Stimulated activated CD8-positive, alpha-beta memory T cell treated with anti-CD3 and anti-CD28 coated beads, Interleukin-4, amount 100 ng/mL, for 24 hours (primary cell): Measurements from ENCODE around the gene IGFBP6.
A peak's percentile ranks its signal among the peaks of the same experiment; 100 is the strongest.

Source experiments
- DNase-seq: peaks from one replicate; pipeline ENCODE4 v3.0.0-alpha.2; 2020; ENCODE audit warnings: low read depth

The IGFBP6 gene

GRCh38 chr12:53059434-53060063 lies 37.9 kb upstream of the IGFBP6 start:
- DNase-seq, result no peak

GRCh38 chr12:53060064-53060720 lies 37.3 kb upstream of the IGFBP6 start:
- no peak for DNase-seq

- DNase-seq, result no peak
Measured at GRCh38 chr12:53060721-53061276, 36.7 kb upstream of the IGFBP6 start.

DNA sequence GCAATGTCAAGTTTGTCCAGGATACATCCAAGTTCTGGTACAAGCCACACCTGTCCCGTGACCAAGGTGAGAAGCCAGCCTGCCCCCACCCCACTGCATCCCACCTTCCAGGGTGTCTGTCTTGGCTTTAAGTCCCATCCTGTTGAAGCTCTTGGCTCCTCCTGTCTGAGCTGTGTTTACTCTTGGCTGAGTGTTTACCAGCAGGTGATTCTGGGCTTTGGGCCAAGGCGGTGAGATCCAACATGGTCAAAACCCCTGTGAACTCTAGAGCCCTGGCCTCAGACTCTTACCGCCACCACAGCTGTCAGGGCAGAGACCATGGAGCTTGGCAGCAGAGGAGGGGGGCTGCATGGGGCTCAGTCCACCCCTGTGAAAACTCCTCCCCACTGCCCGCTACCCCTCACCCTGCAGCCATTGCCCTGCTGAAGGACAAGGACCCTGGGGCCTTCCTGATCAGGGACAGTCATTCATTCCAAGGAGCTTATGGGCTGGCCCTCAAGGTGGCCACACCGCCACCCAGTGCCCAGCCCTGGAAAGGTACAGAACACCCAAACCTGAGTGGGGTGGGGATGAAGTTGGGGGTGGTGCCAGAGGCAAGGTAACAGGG lies 36.0 kb upstream of the IGFBP6 start:
- DNase-seq, result no peak

DNA sequence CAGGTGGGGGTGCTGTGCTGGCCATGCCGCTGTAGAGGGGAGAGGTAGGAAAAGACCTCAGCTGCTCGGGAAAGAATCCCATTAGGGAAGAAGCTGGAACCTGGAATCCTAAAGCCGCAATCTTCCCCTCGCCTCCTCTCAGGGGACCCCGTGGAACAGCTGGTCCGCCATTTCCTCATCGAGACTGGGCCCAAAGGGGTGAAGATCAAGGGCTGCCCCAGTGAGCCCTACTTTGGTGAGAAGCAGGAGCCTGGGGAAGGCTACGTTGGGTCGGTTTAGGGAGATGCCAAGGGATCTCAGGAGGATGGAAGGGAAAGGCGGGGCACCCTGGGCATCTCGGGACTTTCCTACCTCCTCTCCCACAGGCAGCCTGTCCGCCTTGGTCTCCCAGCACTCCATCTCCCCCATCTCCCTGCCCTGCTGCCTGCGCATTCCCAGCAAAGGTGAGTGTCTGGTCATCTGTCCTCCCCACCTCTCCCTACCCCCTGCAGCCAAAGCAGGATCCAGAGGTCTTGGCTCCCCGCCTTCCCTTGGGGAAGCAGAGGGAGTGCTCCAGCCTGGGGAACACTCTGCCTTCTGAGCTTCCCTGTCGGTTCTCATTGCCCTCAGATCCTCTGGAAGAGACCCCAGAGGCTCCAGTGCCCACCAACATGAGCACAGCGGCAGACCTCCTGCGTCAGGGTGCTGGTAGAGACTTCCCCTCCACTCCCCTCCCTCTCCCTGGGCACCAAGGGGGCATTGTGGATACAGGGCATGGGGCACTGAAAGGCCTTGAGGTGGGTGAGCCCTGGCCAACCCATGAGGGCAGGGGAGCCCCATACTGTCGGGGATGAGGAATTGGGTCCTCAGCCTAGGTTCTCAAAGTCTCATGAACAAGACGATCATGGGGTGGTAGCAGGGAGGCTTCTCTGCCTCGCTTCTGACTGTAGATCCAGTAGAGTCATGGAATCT lies 35.2 kb upstream of the IGFBP6 start:
- DNase-seq, result no peak

DNA sequence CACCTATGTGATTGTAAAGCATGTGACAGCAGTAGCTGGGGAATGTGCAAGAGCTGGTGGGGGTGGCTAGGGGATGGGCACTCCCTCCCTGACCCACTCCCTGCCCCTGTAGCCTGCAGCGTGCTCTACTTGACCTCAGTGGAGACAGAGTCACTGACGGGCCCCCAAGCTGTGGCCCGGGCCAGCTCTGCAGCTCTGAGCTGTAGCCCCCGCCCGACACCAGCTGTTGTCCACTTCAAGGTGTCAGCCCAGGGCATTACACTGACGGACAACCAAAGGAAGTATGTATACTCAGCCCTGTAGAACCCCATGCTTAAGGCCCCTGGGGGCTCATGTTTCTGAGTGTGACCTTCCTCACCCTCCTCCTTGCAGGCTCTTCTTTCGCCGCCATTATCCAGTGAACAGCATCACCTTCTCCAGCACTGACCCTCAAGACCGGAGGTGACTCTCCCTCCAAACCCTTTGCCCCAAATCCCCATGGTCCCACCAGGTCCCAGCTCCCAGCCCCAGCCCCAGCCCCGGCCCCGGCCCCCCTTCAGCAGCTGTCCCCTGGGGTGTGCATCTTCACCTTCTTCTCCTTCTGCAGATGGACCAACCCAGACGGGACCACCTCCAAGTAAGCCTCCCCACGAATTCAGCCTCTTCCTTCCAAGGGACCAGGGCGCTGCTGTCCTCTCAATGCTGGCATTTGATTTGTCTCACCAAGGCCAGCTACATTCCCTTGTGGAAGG lies 34.3 kb upstream of the IGFBP6 start:
- DNase-seq, result no peak

- no peak for DNase-seq
Measured at GRCh38 chr12:53063708-53064612, 33.5 kb upstream of the IGFBP6 start.

DNA sequence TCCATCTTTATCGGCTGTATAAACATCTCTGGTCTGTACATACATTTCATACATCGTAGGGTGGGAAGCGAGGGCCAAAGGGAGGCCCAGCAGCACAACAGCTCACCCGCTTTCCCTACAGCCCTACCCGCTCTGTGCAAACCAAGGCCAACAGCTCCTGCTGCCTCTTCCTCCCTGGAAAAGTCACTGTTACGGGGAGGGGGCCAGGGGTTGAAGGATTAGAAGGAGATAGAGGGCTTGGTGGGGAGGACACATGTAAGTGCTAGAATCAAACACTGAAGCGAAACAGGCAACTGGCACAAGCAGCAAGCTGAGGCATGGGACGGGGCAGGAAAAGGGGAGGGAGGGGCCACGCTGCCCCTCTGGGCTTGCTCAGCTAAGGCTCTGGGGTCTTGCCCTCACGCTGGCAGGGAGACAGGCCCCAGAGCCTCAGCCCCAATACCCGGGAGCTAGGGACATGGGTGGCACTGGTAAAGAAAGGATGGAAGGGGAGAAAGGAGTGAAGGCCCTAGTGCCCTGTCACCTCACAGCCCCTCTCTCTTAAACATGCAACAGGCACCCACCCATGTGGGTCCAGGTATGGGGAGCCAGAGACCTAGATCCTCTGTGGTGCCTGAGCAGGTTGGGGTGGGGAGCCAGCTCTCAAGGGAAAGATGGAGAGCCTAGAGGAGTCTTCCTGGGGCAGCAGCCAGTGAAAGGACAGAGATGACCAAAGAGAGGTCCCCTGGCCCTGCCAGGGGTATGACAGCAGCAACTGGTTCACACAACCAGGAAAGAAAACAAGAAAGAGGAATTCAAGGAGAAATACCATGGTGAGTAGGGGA lies 32.6 kb upstream of the IGFBP6 start:
- DNase-seq, result no peak

- no peak for DNase-seq
Measured at GRCh38 chr12:53065470-53065869, 32.0 kb upstream of the IGFBP6 start.

DNA sequence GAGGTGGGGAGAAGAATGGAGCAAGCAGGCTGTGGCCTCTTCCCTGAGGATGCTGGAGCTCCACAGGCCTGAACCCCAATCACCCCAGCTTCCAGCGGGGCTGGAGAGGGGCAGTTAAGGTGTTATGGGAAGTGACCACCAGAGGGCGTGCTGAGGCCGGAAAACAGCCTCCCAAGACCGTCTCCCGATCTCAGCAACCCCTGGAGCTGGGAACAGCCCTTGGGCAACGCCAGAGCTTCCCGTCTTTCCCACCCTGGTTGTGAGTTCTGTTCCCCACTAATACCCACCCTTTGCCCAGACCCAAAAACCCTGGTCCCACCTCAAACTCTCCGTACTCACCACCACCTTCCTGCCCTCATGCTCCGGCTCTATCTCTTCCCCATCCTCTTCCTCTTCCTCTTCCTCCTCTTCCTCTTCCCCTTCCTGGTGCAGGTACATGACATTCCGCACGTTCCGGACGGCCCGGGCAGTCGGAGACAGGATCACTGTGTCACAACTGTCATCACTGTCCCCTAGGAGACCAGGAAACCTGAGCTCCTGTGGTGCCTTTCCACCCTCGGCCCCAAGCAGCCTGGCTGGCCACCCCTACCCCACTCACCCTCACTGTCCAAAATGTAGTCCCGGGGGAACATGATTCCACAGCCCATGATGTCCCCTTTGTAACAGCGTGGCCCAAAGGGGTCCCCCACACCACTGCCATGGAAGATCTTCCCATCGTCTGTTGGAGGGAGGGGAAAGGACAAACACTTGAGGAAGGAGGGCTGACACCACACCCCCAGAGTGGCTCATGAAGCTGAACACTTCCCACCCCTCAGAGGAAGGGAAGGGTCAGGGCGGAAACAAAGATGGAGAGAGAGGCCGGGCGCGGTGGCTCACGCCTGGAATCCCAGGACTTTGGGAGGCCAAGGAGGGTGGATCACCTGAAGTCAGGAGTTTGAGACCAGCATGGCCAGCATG lies 31.2 kb upstream of the IGFBP6 start:
- DNase-seq, result peak; percentile 39

DNA sequence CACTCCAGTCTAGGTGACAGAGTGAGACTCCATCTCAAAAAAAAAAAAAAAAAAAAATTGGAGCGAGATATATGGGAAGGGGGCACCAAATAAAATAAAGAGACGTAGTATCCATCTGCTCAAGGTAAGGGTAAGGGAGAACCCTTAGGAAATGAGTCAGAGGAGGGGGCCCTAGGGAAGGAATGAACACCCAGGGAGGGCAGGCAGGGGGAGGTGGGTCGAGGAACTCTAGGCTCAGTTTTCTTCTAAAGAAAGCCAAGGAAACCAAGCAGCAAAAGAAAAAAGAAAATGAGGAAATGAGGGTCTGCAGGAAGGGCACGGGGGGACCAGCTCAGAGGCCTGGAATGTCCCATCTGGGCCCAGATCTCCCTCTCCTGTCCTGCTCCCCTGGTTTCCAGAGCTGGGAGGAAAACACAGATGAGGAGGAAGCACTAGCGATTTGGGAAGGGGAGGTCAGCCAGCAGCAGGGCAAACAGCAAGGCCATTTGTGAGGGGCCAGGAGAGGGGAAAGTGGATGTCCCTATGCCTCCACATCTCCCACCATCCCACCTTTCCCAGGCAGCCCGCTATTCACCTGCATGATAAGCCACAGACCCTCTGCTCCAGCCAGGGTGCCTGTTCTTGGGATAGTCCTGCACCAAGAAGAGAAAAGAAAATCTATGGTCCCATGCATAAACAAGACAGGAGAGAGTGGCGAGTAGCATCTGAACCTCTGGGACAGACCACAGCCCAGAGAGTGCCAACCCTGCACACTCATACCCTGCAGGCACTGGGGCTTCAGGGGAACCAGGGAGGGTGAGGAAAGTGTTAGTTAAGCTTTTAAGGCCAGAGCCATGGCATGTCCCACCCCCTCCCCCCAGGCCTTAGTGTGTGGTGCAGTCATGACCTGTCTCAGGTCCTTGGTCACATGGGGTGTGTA lies 30.1 kb upstream of the IGFBP6 start:
- no peak for DNase-seq

DNA sequence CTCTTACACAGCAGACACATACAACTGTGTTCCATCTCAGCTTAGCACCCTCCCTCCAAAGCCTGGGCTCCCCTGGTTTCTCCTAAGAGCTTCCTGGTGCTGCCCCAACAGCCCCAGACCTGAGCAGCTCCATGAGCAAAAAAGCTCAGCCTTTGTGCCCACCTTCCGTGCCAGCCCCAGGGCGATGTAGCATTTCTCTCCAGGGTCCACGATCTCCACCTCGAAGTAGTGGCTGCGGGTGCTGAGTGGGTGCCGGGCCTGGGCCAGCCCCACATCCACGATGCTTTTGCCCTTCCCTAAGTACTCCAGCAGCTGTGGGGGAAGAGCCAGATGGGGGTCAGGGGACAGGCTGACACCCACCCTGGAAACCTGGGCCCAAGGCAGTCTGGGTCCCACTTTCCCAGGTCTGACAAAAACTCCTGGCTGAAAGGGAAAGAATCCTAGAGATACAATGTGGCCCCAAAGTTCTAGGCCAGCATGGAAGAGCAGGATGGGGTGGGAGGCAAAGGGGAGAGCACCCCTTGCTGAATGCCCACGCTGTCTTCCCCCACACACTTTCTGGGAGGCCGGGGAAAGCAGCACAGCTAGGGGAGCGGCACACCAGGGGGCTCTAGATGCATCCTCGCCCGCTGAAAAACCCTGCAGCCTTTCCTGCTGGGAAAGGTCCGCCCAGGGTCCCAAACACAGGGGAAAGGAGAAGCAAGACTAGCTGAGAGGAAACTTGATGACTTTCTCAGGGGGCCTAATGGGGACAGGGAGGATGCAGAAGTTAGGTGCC lies 29.3 kb upstream of the IGFBP6 start:
- no peak for DNase-seq

DNA sequence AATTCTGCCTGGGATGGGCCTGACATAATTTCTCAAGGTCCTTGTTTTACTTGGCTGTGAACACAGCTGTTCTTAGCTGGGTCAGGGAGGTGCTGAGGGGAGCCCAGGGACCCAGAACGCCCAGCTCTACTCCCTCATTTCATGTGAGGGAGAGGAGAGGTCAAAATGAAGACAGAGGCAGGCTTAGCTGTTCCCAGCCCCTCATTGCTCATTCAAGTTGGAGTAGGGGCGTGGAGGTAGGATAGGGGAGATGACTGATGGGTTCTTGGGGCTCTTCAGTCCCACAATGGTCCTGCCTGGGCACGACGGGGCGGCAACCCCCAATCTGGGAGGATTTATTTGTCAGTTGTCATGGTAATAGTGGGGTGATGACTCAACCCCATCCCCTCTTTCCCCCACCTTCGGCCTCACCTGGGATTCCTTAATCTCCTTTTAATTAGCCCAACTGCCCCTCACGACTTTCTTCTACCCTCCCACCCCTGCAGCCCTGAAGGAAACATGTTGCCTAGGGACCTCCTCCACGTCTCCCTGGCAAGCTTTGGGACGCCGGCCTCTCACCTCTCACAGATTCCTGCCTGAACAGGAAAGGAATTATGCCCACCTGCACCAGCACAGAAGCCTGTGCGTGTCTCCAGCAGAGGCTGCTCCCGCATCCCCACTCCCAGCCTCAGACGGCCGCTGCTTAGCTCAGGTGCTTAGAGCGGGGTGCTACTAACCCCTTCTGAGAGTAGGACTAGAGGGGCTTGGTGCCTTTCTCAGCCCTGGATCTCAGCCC lies 28.5 kb upstream of the IGFBP6 start:
- no peak for DNase-seq

DNA sequence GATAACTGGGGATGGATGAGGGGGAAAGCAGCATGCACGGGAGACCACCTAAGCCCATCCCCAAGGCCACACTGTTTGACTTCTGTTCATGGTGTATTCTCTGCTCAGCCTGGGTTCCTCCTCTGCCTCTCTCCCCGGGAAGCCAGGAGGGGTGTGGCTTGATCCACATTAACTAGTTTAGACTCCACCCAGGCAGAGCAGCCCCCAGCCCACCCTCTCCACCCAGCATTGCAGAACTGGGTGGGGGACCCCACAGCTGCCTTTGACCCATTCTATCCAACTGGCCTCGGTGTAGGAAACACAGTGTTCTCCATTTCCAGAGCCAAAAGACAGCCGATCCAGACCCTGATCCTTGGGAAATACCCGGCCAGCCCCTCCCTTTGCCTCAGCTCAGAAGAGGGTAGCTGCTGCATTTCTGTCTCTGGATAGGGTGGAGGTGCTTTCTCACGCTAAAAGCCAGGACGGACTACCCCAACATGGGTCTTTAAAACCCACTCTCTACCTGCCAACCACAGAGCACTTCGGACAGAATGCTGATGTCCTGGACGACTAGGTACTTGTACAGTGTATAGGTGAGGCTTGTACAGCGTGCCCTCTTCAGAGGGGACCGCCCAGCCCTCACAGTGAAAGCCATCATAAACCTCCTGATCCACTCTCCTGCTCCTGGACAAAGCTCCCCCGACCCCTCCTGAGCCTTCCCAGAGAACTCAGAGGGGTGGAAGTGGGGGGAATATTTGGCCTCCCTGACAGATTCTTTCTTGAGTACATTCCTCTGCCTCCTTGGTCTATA lies 27.7 kb upstream of the IGFBP6 start:
- DNase-seq, result no peak
